RWPE1 (cell line): ENCODE data around the gene ASB3.
"Not testable (repeated sequence)": the region's sequence is repeated elsewhere in the genome, so short reads cannot be mapped to it uniquely, and the experiment has no call there.

Experiments used
- CTCF ChIA-PET: fragments of 350-600 bp; sonication (Branson Sonifier 250); formaldehyde crosslinking; extraction: SDS; loops from one replicate; lab custom pipeline; 2021; lab: Yijun Ruan, JAX
- POLR2A ChIA-PET: fragments of 400-600 bp; formaldehyde crosslinking; extraction: SDS; loops from one replicate; lab custom pipeline; 2020; ENCODE audit warnings: antibody characterized with exemption; ENCODE audit not compliant: low non-redundant PET; lab: Yijun Ruan, JAX
- DNase-seq: peaks from one replicate; pipeline ENCODE4 v3.0.0; 2012; ENCODE audit warnings: low spot score
- H3K27ac ChIP-seq: fragments of 450-650 bp; 2 replicates; pipeline ENCODE4 v1.5.1; 2017
- TF ChIP-seq, protein P1 (sequence below): fragments of 450-650 bp; conservative IDR thresholded peaks from 2 replicates; pipeline ENCODE4 v1.5.1; 2017; ENCODE audit warnings: low read depth, mild to moderate bottlenecking

The ASB3 gene

GRCh38 chr2:53765767-53766166 lies 21.0 kb downstream of the ASB3 start:
- TF ChIP-seq, protein P1, sequence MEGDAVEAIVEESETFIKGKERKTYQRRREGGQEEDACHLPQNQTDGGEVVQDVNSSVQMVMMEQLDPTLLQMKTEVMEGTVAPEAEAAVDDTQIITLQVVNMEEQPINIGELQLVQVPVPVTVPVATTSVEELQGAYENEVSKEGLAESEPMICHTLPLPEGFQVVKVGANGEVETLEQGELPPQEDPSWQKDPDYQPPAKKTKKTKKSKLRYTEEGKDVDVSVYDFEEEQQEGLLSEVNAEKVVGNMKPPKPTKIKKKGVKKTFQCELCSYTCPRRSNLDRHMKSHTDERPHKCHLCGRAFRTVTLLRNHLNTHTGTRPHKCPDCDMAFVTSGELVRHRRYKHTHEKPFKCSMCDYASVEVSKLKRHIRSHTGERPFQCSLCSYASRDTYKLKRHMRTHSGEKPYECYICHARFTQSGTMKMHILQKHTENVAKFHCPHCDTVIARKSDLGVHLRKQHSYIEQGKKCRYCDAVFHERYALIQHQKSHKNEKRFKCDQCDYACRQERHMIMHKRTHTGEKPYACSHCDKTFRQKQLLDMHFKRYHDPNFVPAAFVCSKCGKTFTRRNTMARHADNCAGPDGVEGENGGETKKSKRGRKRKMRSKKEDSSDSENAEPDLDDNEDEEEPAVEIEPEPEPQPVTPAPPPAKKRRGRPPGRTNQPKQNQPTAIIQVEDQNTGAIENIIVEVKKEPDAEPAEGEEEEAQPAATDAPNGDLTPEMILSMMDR: no peak
- CTCF ChIA-PET: interaction anchor here (0.7 kb wide), 1 partner anchor 305 kb away, joined by 3 read pairs; no protein-coding TSS in a partner anchor
- POLR2A ChIA-PET: no interaction called here
- no peak for DNase-seq
- H3K27ac ChIP-seq: no peak overlapping the region

DNA sequence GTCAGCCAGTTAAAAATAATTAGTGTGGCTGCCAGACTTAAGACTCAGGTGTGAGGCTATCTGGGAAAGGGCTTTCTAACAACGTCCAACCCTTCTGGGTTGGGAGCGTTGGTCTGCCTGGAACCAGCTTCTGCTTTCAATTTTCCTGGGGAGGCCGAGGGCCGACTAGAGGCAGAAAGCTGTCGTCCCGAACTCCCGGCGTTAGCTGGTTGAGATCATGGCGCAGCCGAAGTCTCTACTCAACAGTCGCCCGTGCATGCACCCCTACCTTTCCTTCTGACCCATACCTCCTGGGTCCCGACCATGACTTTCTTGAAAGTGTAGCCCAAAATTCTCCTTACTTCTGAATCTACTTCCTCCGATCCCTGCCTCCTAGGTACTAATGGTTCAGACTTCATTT lies 29.5 kb downstream of the ASB3 start:
- H3K27ac ChIP-seq, CTCF ChIA-PET, POLR2A ChIA-PET, DNase-seq: not testable (repeated sequence)

DNA sequence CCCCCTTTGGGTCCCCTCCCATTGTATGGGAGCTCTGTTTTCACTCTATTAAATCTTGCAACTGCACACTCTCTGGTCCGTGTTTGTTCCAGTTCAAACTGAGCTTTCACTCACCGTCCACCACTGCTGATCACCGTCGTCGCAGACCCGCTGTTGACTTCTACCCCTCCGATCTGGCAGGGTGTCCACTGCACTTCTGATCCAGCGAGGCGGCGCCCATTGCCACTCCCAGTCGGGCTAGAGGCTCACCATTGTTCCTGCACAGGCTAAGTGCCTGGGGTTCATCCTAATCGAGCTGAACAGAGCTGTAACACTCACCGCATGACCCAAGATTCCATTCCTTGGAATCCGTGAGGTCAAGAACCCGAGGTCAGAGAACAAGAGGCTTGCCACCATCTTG lies 30.1 kb downstream of the ASB3 start:
- H3K27ac ChIP-seq: no peak overlapping the region
- DNase-seq: no peak
- ChIA-PET CTCF (no interaction called here), POLR2A (no interaction called here)
- TF ChIP-seq, protein P1: no peak

DNA sequence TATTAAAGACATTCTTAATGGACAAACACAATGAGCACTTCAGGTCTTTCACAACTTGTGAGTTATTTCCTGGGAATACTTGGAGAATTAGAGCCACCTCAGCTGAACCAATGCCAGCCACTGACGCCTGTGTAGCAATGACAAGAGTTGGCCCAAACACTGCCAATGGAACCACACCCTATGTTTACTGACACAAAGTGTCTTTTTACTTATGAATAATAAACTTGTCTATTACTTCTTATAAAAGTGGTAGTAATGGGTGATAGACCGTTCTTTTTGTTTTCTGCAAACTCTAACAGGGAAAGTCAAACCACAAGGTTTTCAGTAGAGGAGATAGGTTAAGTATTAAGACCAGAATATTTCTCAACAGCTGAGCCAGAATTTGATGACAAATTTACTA lies 31.6 kb downstream of the ASB3 start:
- peak; percentile 25 for DNase-seq
- TF ChIP-seq, protein P1: no peak
- ChIA-PET POLR2A (no interaction called here), CTCF (interaction anchor here (0.6 kb wide), 1 partner anchor 446 kb away, joined by 3 read pairs; no protein-coding TSS in a partner anchor)
- no peak overlapping the region for H3K27ac ChIP-seq

GRCh38 chr2:53753041-53753440 lies 33.7 kb downstream of the ASB3 start:
- ChIA-PET CTCF (no interaction called here), POLR2A (no interaction called here)
- no peak overlapping the region for H3K27ac ChIP-seq
- TF ChIP-seq, protein P1: no peak
- DNase-seq: no peak

DNA sequence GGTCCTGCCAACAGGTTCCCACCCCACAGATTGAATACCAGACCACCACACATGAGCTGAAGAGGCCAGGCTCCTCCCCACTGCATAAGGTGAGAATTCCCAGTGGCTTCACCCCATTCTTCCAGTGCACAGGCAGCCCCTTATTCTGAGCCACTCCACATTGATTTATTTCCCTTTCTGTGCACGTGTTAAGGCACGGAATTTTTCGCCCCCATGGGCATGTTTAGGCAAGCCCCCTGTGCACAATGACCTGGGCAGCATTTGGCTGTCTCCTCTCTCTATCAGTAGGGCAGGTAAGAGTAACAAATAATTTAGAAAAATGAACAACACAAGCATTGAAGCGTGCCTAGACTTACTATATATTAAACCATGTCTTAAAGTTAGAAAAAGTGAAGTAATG lies 34.4 kb downstream of the ASB3 start:
- TF ChIP-seq, protein P1: no peak
- H3K27ac ChIP-seq: peak overlapping the region; percentile 49
- no peak for DNase-seq
- POLR2A ChIA-PET: no interaction called here
- CTCF ChIA-PET: no interaction called here

GRCh38 chr2:53751728-53752127 lies 35.0 kb downstream of the ASB3 start:
- TF ChIP-seq, protein P1: no peak
- no peak overlapping the region for H3K27ac ChIP-seq
- DNase-seq: peak; percentile 73
- CTCF ChIA-PET: interaction anchor here (0.7 kb wide), 1 partner anchor 13 kb away, joined by 4 read pairs; no protein-coding TSS in a partner anchor
- POLR2A ChIA-PET: interaction anchor here (0.6 kb wide), 1 partner anchor 345 kb away, joined by 3 read pairs; no protein-coding TSS in a partner anchor
